Measurements from ENCODE around the gene CRMP1. TPM values are rescaled to one million over a fixed set of nuclear protein-coding genes. Genes with fewer than 3 reads are reported as not detected.
A peak's percentile ranks its signal among the peaks of the same experiment; 100 is the strongest.

The CRMP1 gene
- total RNA-seq, 2 donors from 2014 or later = not detected

DNA sequence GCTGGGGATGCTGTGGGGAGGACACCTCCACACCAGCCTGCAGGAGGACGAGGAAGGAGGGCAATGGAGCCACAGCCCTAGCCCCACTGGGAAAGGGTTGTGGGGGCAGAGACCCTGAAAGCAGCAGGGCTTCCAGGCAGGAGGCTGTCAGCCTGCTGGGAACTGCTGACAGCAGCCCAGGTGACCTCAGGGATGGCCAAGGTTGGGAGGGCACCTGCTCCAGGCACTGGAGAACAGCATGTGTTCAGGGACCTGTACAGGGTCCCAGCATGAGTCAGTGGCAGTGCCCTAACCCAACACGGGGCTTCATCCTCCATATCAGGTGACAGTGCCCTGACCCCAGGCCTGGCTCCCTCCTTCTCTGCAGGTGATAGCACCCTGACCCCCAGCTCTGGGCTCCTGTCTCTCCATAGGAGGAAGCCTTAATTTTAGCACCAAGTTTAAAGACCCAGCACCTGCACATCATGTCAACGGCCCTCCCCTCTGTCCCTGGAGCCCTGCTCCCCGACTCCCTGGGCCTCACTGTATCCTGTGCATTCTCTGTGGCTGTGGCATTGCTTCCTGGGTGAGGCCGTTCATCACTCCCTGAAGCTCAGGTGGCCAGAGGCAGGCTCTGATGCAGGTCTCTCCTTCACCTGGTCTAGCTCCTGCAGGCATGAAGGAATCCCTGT is 66.3 kb downstream of the CRMP1 start:
- Mint-ChIP-seq H3K9me3 (no peaks in the 10 kb centered on the region), H3K27ac (no peak overlapping the region), H3K27me3 (ENCODE audit: low read depth) (no peaks in the 10 kb centered on the region), H3K36me3 (ENCODE audit: insufficient read depth in 2 of 2) (no peaks in the 10 kb centered on the region), H3K4me1 (ENCODE audit: low read depth) (peaks cover 11% of the 10 kb centered on the region), H3K4me3 (no peak overlapping the region)
- no peak for ATAC-seq (replicated peaks in 1 of 2)
- no peak for DNase-seq

- Mint-ChIP-seq H3K9me3 (no peaks in the 10 kb centered on the region), H3K27me3 (ENCODE audit: low read depth) (no peaks in the 10 kb centered on the region), H3K4me3 (no peak overlapping the region), H3K27ac (no peak overlapping the region), H3K4me1 (ENCODE audit: low read depth) (peaks cover 11% of the 10 kb centered on the region), H3K36me3 (ENCODE audit: insufficient read depth in 2 of 2) (no peaks in the 10 kb centered on the region)
- DNase-seq (no peak), ATAC-seq (replicated peaks in 1 of 2) (no peak)
Measured at GRCh38 chr4:5825321-5826041, 67.4 kb downstream of the CRMP1 start.

- no peaks in the 10 kb centered on the region for H3K36me3 Mint-ChIP-seq (ENCODE audit: insufficient read depth in 2 of 2)
- peak overlapping the region in 1 of 2 donors; percentile 37 for H3K4me3 Mint-ChIP-seq
- H3K27ac Mint-ChIP-seq = no peak overlapping the region
- no peaks in the 10 kb centered on the region for H3K27me3 Mint-ChIP-seq (ENCODE audit: low read depth)
- ATAC-seq (replicated peaks in 1 of 2) = no peak
- peaks cover 11% of the 10 kb centered on the region for H3K4me1 Mint-ChIP-seq (ENCODE audit: low read depth)
- DNase-seq = peak in 1 of 2 donors; percentile 7
- H3K9me3 Mint-ChIP-seq = peaks cover 0 to 3% of the 10 kb centered on the region in 2 donors
Measured at GRCh38 chr4:5824635-5825034, 68.3 kb downstream of the CRMP1 start.

DNA sequence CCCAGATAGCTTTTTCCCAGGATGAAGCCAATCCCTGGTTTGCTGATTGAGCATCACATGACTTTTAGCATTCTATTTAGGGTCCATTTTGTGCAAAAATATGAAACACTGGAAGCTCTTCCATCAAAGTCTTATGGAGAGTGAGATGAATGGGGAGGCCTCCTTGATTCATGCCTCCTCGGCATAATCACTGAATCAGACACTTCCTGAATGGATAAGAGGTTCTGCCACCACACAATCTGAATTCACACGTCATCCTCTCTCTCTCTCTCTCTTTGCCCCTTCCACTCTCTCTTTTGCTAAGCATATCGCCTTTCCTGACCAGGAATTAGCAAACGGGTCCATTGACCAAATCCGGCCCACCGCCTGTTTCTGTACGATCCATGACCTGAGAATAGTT is 68.7 kb downstream of the CRMP1 start:
- ATAC-seq (replicated peaks in 1 of 2) = no peak
- peaks cover 11% of the 10 kb centered on the region for H3K4me1 Mint-ChIP-seq (ENCODE audit: low read depth)

GRCh38 chr4:5823542-5824211 is 69.2 kb downstream of the CRMP1 start:
- DNase-seq = peak in 1 of 2 donors; percentile 23
- Mint-ChIP-seq H3K4me1 (ENCODE audit: low read depth) (peaks cover 11% of the 10 kb centered on the region), H3K4me3 (no peak overlapping the region), H3K36me3 (ENCODE audit: insufficient read depth in 2 of 2) (no peaks in the 10 kb centered on the region), H3K27ac (no peak overlapping the region), H3K9me3 (peaks cover 0 to 3% of the 10 kb centered on the region in 2 donors), H3K27me3 (ENCODE audit: low read depth) (no peaks in the 10 kb centered on the region)
- ATAC-seq (replicated peaks in 1 of 2) = peak; percentile 62 to 80

More for the DNA sequence above, 68.7 kb downstream of the CRMP1 start:
- no peaks in the 10 kb centered on the region for H3K36me3 Mint-ChIP-seq (ENCODE audit: insufficient read depth in 2 of 2)
- H3K27me3 Mint-ChIP-seq (ENCODE audit: low read depth) = no peaks in the 10 kb centered on the region
- H3K27ac Mint-ChIP-seq = no peak overlapping the region
- peaks cover 0 to 3% of the 10 kb centered on the region in 2 donors for H3K9me3 Mint-ChIP-seq
- no peak for DNase-seq
- peak overlapping the region in 1 of 2 donors; percentile 37 for H3K4me3 Mint-ChIP-seq

GRCh38 chr4:5822619-5823018 is 70.3 kb downstream of the CRMP1 start:
- ATAC-seq (replicated peaks in 1 of 2) (no peak), DNase-seq (no peak)
- no peak overlapping the region for H3K4me3 Mint-ChIP-seq
- no peaks in the 10 kb centered on the region for H3K27me3 Mint-ChIP-seq (ENCODE audit: low read depth)
- no peaks in the 10 kb centered on the region for H3K36me3 Mint-ChIP-seq (ENCODE audit: insufficient read depth in 2 of 2)
- peaks cover 0 to 3% of the 10 kb centered on the region in 2 donors for H3K9me3 Mint-ChIP-seq
- H3K4me1 Mint-ChIP-seq (ENCODE audit: low read depth) = peaks cover 11% of the 10 kb centered on the region
- H3K27ac Mint-ChIP-seq = no peak overlapping the region

DNA sequence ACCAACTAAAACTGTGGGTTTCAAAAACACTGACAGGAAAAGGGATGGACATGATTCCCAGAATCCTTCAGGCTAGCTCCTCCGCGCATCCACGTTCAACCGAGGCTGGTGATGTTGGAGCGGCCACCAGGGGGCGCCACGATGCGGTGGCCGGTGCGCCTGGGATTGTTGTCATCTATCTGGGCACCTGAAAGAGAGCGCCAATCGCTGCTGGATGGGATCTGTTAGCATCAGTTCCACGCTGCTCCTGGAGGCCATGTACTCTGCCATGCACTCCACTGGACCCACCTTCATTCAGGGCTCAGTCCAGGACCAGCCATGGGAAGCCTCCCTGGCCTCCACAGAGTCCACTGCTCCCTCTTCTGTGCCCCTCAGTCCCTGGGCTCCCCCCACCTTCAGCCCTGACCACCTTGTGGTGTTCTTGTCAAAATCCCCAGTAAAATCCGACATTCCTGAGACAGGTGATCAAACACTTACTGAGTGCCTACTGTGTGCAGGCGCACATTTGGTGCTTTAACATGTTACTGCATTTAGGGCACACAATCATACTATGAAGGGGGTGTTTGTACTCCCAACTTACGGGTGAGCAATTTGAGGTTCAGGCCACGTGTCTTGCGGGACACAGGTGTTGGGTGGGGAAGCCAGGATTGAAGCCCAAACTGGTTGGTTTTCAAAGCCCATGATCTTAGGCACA is 71.1 kb downstream of the CRMP1 start:
- Mint-ChIP-seq H3K36me3 (ENCODE audit: insufficient read depth in 2 of 2) (no peaks in the 10 kb centered on the region), H3K4me3 (no peak overlapping the region), H3K4me1 (ENCODE audit: low read depth) (peaks cover 11% of the 10 kb centered on the region), H3K9me3 (peaks cover 0 to 3% of the 10 kb centered on the region in 2 donors), H3K27ac (no peak overlapping the region), H3K27me3 (ENCODE audit: low read depth) (no peaks in the 10 kb centered on the region)
- ATAC-seq (replicated peaks in 1 of 2) = no peak
- DNase-seq = peak in 1 of 2 donors; percentile 18

DNA sequence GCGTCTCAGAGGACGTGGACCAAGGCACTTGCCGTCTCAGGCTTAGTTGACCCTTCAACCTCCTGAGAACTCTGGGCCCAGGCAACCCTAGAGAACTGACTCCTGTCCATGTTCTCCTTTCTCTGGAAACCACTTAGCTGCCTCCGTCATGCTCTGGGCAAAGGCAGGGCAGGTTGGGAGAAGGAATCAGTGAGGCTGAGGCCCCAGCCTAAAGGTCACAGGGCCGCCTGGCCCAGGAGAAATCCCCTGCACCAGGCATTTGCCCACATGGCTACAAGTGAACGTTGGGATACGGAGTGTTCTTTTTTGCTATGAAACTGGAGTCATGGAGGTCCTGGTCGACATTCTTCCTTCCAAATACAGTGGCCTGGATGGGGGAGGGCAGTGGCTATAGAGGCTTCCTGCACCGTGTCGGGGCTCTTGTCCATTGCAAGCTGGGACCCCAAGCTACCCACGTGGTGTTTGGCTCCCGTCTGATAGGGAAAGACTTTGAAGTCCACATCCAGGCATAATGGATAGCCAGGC is 76.0 kb downstream of the CRMP1 start:
- Mint-ChIP-seq H3K27ac (no peak overlapping the region), H3K4me1 (ENCODE audit: low read depth) (no peaks in the 10 kb centered on the region), H3K27me3 (ENCODE audit: low read depth) (no peaks in the 10 kb centered on the region), H3K36me3 (ENCODE audit: insufficient read depth in 2 of 2) (no peaks in the 10 kb centered on the region), H3K9me3 (peaks cover 0 to 3% of the 10 kb centered on the region in 2 donors), H3K4me3 (no peak overlapping the region)
- DNase-seq (no peak), ATAC-seq (replicated peaks in 1 of 2) (no peak)

DNA sequence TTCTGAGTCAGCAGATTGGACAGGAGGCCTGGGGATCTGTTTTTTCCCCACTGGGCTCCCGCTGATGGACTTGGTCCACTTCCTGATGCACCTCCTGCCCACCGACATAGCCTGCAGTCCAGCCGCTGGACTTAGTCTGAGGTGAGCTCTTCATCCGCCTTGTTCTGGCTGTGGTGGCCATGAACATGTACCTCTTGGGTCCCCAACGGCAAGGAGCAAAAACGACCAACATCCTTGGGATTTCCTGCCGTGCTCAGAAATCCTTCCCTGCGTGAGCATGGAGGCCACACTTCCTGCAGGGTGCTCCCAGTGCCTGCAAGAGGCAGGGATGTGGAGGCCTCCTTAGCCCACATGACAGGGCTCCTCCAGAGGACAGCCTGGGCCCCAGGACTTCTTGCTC is 76.8 kb downstream of the CRMP1 start:
- peaks cover 0 to 3% of the 10 kb centered on the region in 2 donors for H3K9me3 Mint-ChIP-seq
- H3K36me3 Mint-ChIP-seq (ENCODE audit: insufficient read depth in 2 of 2) = no peaks in the 10 kb centered on the region

DNA sequence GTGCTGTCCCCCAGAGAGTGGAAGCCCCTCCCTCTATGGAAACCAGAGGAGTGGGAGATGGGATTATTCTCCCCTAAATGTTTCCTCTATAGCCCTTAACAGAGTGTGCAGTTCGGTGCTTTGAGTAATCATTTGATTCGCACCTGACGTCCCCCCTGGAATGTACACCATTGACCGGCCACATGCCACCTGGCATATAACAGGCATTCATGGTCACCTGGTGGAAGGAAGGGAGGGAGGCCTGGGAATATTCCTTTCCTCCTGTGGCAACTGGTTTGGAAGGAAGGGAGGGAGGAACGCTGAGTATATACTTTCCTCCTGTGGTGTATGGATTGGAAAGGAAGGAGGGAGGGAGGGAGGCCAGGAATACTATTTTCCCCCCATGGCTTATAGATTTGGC is 77.2 kb downstream of the CRMP1 start:
- H3K9me3 Mint-ChIP-seq = peaks cover 0 to 3% of the 10 kb centered on the region in 2 donors
- no peaks in the 10 kb centered on the region for H3K4me1 Mint-ChIP-seq (ENCODE audit: low read depth)
- H3K36me3 Mint-ChIP-seq (ENCODE audit: insufficient read depth in 2 of 2) = no peaks in the 10 kb centered on the region
- no peak overlapping the region for H3K4me3 Mint-ChIP-seq
- no peak overlapping the region for H3K27ac Mint-ChIP-seq
- ATAC-seq (replicated peaks in 1 of 2) = no peak
- H3K27me3 Mint-ChIP-seq (ENCODE audit: low read depth) = no peaks in the 10 kb centered on the region
- DNase-seq = no peak

More for the DNA sequence above, 76.8 kb downstream of the CRMP1 start:
- DNase-seq = no peak
- Mint-ChIP-seq H3K27ac (no peak overlapping the region), H3K4me1 (ENCODE audit: low read depth) (no peaks in the 10 kb centered on the region), H3K4me3 (no peak overlapping the region), H3K27me3 (ENCODE audit: low read depth) (no peaks in the 10 kb centered on the region)
- no peak for ATAC-seq (replicated peaks in 1 of 2)

DNA sequence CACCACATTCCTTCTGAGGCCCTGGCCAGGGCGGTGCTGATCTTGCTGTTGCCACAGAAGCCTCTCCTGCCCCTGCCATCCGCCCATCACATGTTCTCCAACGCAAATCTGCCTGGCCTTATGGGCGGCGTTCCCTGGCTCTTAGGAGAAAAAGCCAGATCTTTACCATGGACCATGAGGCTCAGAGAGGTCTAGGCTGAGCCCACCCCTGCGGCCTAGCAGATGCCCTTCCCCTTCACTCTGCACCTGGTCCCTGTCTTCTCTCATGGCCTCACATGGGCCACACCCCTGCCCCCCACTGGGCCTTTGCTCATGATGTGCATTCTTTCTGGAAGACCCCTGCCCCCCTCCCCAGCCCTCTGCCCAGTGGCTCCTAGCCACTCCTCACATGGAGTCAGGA is 78.5 kb downstream of the CRMP1 start:
- no peaks in the 10 kb centered on the region for H3K27me3 Mint-ChIP-seq (ENCODE audit: low read depth)
- H3K36me3 Mint-ChIP-seq (ENCODE audit: insufficient read depth in 2 of 2) = no peaks in the 10 kb centered on the region
- H3K4me1 Mint-ChIP-seq (ENCODE audit: low read depth) = no peaks in the 10 kb centered on the region
- DNase-seq (no peak), ATAC-seq (replicated peaks in 1 of 2) (no peak)
- H3K4me3 Mint-ChIP-seq = no peak overlapping the region
- H3K9me3 Mint-ChIP-seq = no peaks in the 10 kb centered on the region
- H3K27ac Mint-ChIP-seq = no peak overlapping the region

DNA sequence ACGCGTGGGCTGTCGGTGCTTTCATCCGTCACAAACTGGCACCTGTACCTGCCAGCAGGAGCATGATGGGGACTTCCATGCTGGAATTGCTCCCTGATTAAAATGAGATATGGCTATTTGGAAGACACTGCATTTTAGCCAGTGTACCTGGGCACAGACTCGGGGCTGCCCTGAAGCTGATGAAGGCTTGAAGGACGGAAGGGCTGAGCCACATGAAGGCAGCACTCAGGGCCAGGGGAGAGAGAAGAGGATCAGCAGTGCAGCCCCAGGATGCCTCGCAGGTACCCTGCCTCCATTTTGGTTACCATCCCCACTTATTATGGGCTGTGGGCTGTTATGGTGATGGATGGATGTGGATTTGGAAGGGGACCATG is 79.0 kb downstream of the CRMP1 start:
- DNase-seq (no peak), ATAC-seq (replicated peaks in 1 of 2) (no peak)
- no peaks in the 10 kb centered on the region for H3K36me3 Mint-ChIP-seq (ENCODE audit: insufficient read depth in 2 of 2)
- no peak overlapping the region for H3K4me3 Mint-ChIP-seq
- H3K9me3 Mint-ChIP-seq = no peaks in the 10 kb centered on the region
- H3K27me3 Mint-ChIP-seq (ENCODE audit: low read depth) = no peaks in the 10 kb centered on the region
- no peak overlapping the region for H3K27ac Mint-ChIP-seq
- no peaks in the 10 kb centered on the region for H3K4me1 Mint-ChIP-seq (ENCODE audit: low read depth)

All from activated T-cell treated with anti-CD3 and anti-CD28 coated beads, Interleukin-2, amount 50 U/mL, for 72 hours (primary cell).